Left lung (tissue), 10 donors: Measurements from ENCODE around the gene PLA2G4D. TPM values are rescaled to one million over a fixed set of nuclear protein-coding genes. Genes with fewer than 3 reads are reported as not detected.
A peak's percentile ranks its signal among the peaks of the same experiment; 100 is the strongest.

Experiments
- ATAC-seq: fragments of 200-7000 bp; cut with Tn5 transposase; one replicate; pipeline ENCODE4 v1.9.1; 2020; ENCODE audit warnings: moderate library complexity
- DNase-seq, 4 donors: peaks; one replicate each; pipeline ENCODE4 v3.0.0-alpha.2; 2013 to 2020
- H3K27ac ChIP-seq, 2 donors: fragments of 200-600 bp; sonication (generic) in 1 of 2; one replicate each; pipeline versions ENCODE4 v1.5.0 to v1.8.0; 2020 to 2021
- H3K27me3 ChIP-seq, 2 donors: fragments of 200-600 bp; sonication (generic) in 1 of 2; one replicate each; pipeline versions ENCODE4 v1.5.0 to v1.8.0; 2020 to 2021
- H3K36me3 ChIP-seq, 2 donors: fragments of 200-600 bp; sonication (generic) in 1 of 2; one replicate each; pipeline versions ENCODE4 v1.5.0 to v1.8.0; 2020 to 2021
- H3K4me1 ChIP-seq, 2 donors: fragments of 200-600 bp; one replicate each; pipeline ENCODE4 v1.8.0; 2021
- H3K4me3 ChIP-seq, 2 donors: fragments of 200-600 bp; sonication (generic) in 1 of 2; one replicate each; pipeline versions ENCODE4 v1.5.0 to v1.8.0; 2020 to 2021; ENCODE audit warnings: mild to moderate bottlenecking in 1 of 2
- H3K9me3 ChIP-seq, 2 donors: fragments of 200-600 bp; sonication (generic) in 1 of 2; one replicate each; pipeline versions ENCODE4 v1.5.0 to v1.8.0; 2020 to 2021
- intact Hi-C, 2 donors: fragments of 100-400 bp; cut with DNase I; formaldehyde crosslinking; loops; one replicate each; pipeline versions ENCODE4 v1.11.2 to v1.14.2; 2022
- polyA plus RNA-seq, 6 donors: library from polyadenylated mRNA; unstranded; fragments of 120-200 nt; gene quantifications; one replicate each; pipeline ENCODE4 v1.2.1, GENCODE V29; 2013; ENCODE audit not compliant: insufficient read length in 6 of 6
- total RNA-seq, 2 donors: library from RNA; stranded (reverse); fragmentation: NEBNext Ultra II Directional; extraction: Animal tissue kit (Norgen Biotek cat#: 25700); gene quantifications; one replicate each; pipeline ENCODE4 v1.2.1, GENCODE V29; 2021
- TF ChIP-seq, protein P1 (sequence below), 2 donors: fragments of 200-600 bp; sonication (generic) in 1 of 2; IDR thresholded peaks; one replicate each; pipeline versions ENCODE4 v1.5.0 to v1.8.0; 2021; ENCODE audit warnings: antibody characterized with exemption in 2 of 2
- donor health status: DM: no; HTN: yes; CAD: no.
- donor health status: DM: no; HTN: no; CAD: no.

Gene PLA2G4D
- total and polyA plus RNA-seq, 8 donors = 0.06 to 0.17 (median 0.13) TPM

DNA sequence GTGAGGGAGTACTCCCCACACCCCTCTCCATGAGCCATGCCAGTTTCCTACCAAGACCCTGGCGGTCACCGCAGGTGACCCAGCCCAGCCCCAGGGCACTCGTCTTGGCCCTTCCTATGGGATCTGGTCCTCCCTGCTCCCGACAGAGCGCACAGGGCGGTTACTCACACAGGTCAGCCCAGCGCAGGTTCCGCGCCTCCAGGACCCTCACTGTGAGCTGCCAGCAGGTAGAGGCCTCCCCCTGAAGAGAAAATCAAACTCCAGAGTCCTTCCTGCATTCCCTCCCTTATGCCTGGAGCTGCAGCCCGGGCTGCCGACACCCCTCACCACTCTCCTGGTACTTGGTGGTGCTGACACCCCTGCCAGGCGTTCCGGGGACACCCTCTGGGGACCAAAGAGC, 6.9 kb downstream of the PLA2G4D start:
- intact Hi-C loops = no loop called here
- H3K27me3 ChIP-seq = no peaks in the 10 kb centered on the region
- no peak overlapping the region for H3K27ac ChIP-seq
- ATAC-seq = no peak
- H3K4me3 ChIP-seq = no peak overlapping the region
- TF ChIP-seq, protein P1, sequence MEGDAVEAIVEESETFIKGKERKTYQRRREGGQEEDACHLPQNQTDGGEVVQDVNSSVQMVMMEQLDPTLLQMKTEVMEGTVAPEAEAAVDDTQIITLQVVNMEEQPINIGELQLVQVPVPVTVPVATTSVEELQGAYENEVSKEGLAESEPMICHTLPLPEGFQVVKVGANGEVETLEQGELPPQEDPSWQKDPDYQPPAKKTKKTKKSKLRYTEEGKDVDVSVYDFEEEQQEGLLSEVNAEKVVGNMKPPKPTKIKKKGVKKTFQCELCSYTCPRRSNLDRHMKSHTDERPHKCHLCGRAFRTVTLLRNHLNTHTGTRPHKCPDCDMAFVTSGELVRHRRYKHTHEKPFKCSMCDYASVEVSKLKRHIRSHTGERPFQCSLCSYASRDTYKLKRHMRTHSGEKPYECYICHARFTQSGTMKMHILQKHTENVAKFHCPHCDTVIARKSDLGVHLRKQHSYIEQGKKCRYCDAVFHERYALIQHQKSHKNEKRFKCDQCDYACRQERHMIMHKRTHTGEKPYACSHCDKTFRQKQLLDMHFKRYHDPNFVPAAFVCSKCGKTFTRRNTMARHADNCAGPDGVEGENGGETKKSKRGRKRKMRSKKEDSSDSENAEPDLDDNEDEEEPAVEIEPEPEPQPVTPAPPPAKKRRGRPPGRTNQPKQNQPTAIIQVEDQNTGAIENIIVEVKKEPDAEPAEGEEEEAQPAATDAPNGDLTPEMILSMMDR (IDR thresholded peaks at IDR 0.05) = no peak
- H3K4me1 ChIP-seq = peaks cover 4 to 13% of the 10 kb centered on the region in 2 donors
- no peaks in the 10 kb centered on the region for H3K36me3 ChIP-seq
- DNase-seq = no peak
- H3K9me3 ChIP-seq = no peaks in the 10 kb centered on the region

DNA sequence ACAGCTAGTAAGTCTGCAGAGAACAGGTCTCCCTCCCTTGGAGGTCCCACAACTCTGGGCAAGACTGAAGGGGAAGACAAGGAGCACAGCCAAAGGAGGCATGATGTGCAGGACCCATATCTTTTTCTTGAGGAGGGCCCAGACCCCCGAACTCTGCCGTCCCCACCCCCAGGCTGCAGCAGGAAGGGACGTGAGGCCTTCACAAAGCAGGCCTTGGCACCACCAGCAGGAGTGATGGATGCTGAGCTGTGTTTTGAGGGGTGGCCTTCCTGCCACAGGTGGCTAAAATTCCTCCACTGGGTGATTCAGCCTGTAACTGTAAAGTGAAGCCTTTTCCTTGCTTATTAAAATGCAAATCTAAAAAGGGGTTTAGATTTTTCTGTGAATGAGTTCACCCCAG, 8.6 kb downstream of the PLA2G4D start:
- no peak overlapping the region for H3K4me3 ChIP-seq
- no peaks in the 10 kb centered on the region for H3K36me3 ChIP-seq
- intact Hi-C loops = no loop called here
- H3K4me1 ChIP-seq = peaks cover 4 to 13% of the 10 kb centered on the region in 2 donors
- no peaks in the 10 kb centered on the region for H3K27me3 ChIP-seq
- DNase-seq = no peak
- H3K9me3 ChIP-seq = no peaks in the 10 kb centered on the region
- TF ChIP-seq, protein P1 (IDR thresholded peaks at IDR 0.05) = no peak
- no peak for ATAC-seq
- H3K27ac ChIP-seq = no peak overlapping the region

DNA sequence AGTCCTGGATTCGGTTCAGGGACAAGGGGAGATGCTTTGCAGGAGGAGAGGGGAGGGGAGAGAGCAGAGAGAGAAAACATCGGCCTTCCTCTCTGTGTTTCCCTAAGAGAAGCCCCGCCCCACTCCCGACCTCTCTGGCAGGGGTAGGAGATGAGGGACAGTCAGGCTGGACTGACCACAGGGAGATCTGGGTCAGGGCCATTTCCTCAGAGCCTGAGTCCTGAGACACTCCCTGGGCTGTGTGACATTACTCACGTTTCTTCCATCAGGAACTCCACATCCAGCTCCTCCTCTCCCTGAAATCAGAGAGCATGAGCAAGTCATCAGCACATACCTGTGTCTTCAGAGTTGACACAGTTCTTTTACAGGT, 9.1 kb downstream of the PLA2G4D start:
- no peak for ATAC-seq
- Histone ChIP-seq H3K27me3 (no peaks in the 10 kb centered on the region), H3K36me3 (no peaks in the 10 kb centered on the region), H3K4me3 (no peak overlapping the region), H3K27ac (no peak overlapping the region), H3K9me3 (no peaks in the 10 kb centered on the region), H3K4me1 (peaks cover 4 to 13% of the 10 kb centered on the region in 2 donors)
- peak in 1 of 4 donors; percentile 51 for DNase-seq
- TF ChIP-seq, protein P1 (IDR thresholded peaks at IDR 0.05) = no peak
- intact Hi-C loops = no loop called here

DNA sequence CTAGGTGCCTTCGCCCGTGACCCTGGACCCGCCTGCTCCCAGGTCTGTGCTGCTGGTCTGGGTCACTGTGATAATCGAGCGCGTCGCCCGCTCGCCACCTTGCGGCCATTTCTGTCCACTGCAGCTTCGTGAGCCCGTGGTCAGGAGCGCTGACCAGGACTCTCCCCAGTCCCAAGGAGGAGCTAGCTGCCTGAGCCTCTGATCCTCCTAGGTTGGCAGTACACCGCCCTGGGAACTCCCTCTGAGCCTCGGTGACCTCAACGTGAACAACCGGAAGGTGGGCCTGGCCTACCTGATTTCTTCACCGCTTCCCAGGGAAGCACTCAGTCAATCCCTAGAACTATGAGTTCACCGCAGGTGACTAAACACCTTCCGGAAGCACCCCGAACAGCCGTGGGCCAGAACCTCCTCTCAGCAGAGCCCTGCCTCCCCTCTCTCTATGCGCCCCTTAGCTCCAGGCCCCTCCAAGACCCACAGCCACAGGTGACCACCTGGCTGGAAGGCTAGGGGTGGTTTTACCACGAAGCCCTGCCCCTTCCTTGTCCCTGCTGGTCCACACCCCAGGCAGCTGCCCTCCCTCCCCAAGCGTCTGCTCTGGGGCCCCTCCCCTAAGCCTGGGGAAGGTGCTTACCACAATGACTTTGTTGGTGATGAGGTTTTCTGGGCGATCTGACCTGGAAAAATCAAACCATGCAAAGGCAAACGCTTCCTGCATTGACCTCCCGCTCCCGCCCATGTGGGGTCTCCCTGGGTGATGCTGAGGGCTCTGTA, 9.7 kb downstream of the PLA2G4D start:
- H3K27ac ChIP-seq = peak overlapping the region in 1 of 2 donors; percentile 28
- H3K9me3 ChIP-seq = no peaks in the 10 kb centered on the region
- H3K36me3 ChIP-seq = no peaks in the 10 kb centered on the region
- intact Hi-C loops = no loop called here
- H3K4me3 ChIP-seq = no peak overlapping the region
- peak; percentile 97 for ATAC-seq
- peaks cover 4 to 13% of the 10 kb centered on the region in 2 donors for H3K4me1 ChIP-seq
- H3K27me3 ChIP-seq = peaks cover 0 to 1% of the 10 kb centered on the region in 2 donors
- peak; percentile 43 to 94 (median 70) for DNase-seq
- TF ChIP-seq, protein P1 (IDR thresholded peaks at IDR 0.05) = peak; percentile 96

DNA sequence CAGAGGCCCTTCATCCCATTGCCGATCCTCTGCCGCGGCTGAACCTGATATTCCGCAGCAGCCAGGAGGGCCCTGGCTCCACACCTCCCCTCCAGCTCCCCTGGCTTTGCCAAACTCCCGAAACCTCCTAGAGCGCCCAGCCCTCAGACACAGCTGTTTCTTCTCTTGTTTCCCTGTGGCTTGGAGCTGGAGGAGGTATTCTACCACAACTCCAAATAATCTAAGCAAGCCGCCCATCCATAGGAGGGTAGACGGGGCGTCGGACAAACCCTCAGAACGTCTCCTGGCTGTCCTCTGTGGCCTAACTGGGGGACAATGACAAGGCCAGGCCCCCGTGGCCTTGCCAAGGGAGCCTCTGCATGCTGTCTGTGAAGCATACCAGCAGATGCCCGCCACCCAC, 10.4 kb downstream of the PLA2G4D start:
- H3K9me3 ChIP-seq = no peaks in the 10 kb centered on the region
- intact Hi-C loops = no loop called here
- no peaks in the 10 kb centered on the region for H3K36me3 ChIP-seq
- DNase-seq (no peak), ATAC-seq (no peak)
- no peak overlapping the region for H3K27ac ChIP-seq
- H3K27me3 ChIP-seq = peaks cover 0 to 7% of the 10 kb centered on the region in 2 donors
- H3K4me3 ChIP-seq = no peak overlapping the region
- TF ChIP-seq, protein P1 (IDR thresholded peaks at IDR 0.05) = no peak
- peaks cover 4 to 13% of the 10 kb centered on the region in 2 donors for H3K4me1 ChIP-seq
